ENCODE results near the gene PLCD4.

PLCD4 gene

DNA sequence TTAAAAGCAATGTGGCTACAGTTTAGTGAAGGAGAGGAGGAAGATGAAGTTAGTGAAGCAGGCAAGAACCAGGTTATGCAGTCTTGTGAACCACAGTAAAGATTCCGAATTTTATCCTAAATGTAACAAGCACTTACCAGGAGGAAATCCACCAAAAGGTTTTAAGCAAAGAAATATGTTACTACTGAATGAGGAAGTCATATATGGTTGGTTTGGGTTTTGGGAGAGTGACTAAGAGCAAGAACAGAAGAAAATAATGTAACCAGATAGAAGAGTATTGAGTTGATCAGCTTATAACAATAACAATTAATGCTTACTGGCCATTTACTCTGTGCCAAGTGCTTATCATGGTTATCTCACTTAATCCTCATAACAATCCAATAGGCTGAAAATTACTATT is 41.4 kb upstream of the PLCD4 start:
- no peaks in the 10 kb centered on the region; the same call in 1 of the 2 replicates for H4K20me1 ChIP-seq (ENCODE audit: insufficient read depth)
- peak overlapping the region; percentile 44; the same call in 1 of the 2 replicates for H3K4me2 ChIP-seq
- no peak overlapping the region for H2AFZ ChIP-seq (ENCODE audit: low read depth)
- TF ChIP-seq, protein P1, sequence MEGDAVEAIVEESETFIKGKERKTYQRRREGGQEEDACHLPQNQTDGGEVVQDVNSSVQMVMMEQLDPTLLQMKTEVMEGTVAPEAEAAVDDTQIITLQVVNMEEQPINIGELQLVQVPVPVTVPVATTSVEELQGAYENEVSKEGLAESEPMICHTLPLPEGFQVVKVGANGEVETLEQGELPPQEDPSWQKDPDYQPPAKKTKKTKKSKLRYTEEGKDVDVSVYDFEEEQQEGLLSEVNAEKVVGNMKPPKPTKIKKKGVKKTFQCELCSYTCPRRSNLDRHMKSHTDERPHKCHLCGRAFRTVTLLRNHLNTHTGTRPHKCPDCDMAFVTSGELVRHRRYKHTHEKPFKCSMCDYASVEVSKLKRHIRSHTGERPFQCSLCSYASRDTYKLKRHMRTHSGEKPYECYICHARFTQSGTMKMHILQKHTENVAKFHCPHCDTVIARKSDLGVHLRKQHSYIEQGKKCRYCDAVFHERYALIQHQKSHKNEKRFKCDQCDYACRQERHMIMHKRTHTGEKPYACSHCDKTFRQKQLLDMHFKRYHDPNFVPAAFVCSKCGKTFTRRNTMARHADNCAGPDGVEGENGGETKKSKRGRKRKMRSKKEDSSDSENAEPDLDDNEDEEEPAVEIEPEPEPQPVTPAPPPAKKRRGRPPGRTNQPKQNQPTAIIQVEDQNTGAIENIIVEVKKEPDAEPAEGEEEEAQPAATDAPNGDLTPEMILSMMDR (conservative IDR thresholded peaks at IDR 0.05; ENCODE audit: low read depth, low read length) = no peak
- peaks cover 56% of the 10 kb centered on the region for H3K79me2 ChIP-seq (ENCODE audit: insufficient read depth, low read depth)
- no peak overlapping the region for H3K4me3 ChIP-seq (IDR thresholded peaks at IDR 0.05; ENCODE audit: insufficient read depth, low read depth, low read length)
- no peak overlapping the region for H3K9ac ChIP-seq
- no peaks in the 10 kb centered on the region for H3K36me3 ChIP-seq (ENCODE audit: insufficient read depth)
- H3K4me1 ChIP-seq (ENCODE audit: low read depth, poor library complexity, severe bottlenecking) = peaks cover 26% of the 10 kb centered on the region
- H3K27me3 ChIP-seq (ENCODE audit: insufficient read depth, low read depth) = no peaks in the 10 kb centered on the region
- H3K27ac ChIP-seq = no peak overlapping the region

DNA sequence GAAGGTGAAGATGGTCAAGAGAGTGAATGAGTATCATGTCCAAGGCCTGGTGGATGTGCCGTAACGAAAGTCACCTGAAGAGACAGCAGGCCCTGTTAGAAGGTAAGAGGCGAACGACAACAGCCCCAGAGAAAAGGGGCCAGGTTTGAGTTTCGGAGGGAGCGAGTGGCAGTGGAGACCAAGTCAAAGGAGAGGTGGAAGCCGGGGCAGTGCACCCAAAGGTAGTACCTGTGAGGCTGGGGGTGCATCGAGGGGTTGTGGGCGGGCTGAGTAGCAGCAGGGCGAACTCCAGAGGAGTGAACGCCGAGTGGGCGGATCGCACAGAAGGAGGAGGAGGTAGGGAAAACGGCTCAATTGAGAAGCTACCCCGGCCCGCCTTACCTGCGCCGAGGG is 39.9 kb upstream of the PLCD4 start:
- H4K20me1 ChIP-seq (ENCODE audit: insufficient read depth) = no peaks in the 10 kb centered on the region; the same call in none of the 2 replicates
- peaks cover 71% of the 10 kb centered on the region for H3K79me2 ChIP-seq (ENCODE audit: insufficient read depth, low read depth)
- TF ChIP-seq, protein P1 (conservative IDR thresholded peaks at IDR 0.05; ENCODE audit: low read depth, low read length) = no peak
- peaks cover 5% of the 10 kb centered on the region; the same call in 1 of the 2 replicates for H3K36me3 ChIP-seq (ENCODE audit: insufficient read depth)
- peak overlapping the region; percentile 44 for H3K4me2 ChIP-seq
- H2AFZ ChIP-seq (ENCODE audit: low read depth) = peak overlapping the region; percentile 68; the same call in 1 of the 2 replicates
- H3K27ac ChIP-seq = peak overlapping the region; percentile 64; the same call in 1 of the 2 replicates
- peaks cover 41% of the 10 kb centered on the region for H3K4me1 ChIP-seq (ENCODE audit: low read depth, poor library complexity, severe bottlenecking)
- H3K4me3 ChIP-seq (IDR thresholded peaks at IDR 0.05; ENCODE audit: insufficient read depth, low read depth, low read length) = peak overlapping the region; percentile 95
- H3K9ac ChIP-seq = peak overlapping the region; percentile 99
- H3K27me3 ChIP-seq (ENCODE audit: insufficient read depth, low read depth) = no peaks in the 10 kb centered on the region

DNA sequence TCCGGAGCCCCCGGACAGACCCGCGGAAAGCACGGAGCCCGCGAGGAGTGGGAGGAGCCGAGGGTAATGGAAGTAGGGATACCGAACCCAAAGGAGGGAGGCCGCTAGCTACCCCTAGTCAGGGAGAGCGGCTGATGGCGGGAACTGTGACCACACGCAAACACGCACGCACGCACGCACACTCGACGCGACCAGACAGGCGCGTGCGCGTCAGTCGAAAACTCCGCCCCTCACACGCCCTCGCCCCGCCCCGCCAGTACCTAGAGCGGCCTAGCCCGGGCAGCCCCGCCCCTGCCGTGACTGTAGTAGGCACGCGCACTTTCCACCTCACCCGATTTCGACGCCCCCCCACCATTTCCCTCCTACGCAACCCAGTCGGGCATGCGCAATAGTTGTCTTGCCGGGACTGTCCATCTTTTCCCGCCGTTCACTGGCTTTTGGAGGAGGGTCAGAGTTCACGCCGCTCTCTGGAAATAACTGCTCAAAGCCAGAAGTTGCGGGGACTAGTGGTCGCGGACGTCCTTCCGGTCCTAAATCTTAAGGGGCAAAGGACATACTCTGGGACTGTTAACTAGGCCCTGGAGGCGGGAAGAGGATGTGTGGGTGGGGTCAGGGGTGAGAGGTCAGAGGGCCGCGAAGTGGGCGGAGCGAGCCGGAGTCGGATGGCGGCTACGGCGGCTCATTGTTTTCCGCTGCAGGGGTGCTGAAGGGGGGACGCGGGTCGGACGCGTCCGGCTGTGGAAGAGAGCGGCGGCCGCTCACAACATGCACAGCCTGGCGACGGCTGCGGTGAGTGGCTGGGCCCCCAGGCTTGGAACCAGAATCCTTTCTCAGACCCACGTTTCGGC is 39.3 kb upstream of the PLCD4 start, which contains the start of the genes CNOT9 and USP37:
Gene CNOT9, plus strand, starts transcription at position 650 of the 848 bp plus-strand sequence. Its CDS starts 116 bp downstream, at position 766.
Gene USP37, minus strand, starts transcription at position 162 of the 848 bp plus-strand sequence. CDS start 9,698 bp downstream, outside the sequence.
- Histone ChIP-seq H2AFZ (ENCODE audit: low read depth) (peak within 1 kb of the TSS; percentile 89), H3K4me2 (peak within 1 kb of the TSS; percentile 89), H3K4me3 (IDR thresholded peaks at IDR 0.05; ENCODE audit: insufficient read depth, low read depth, low read length) (peak within 1 kb of the TSS; percentile 95), H3K4me1 (ENCODE audit: low read depth, poor library complexity, severe bottlenecking) (peaks cover 47% of the 10 kb centered on the region), H3K9ac (peak within 1 kb of the TSS; percentile 99), H3K36me3 (ENCODE audit: insufficient read depth) (peaks cover 5% of the 10 kb centered on the region; the same call in 1 of the 2 replicates), H4K20me1 (ENCODE audit: insufficient read depth) (no peaks in the 10 kb centered on the region; the same call in none of the 2 replicates), H3K27ac (peak within 1 kb of the TSS; percentile 99), H3K27me3 (ENCODE audit: insufficient read depth, low read depth) (no peaks in the 10 kb centered on the region), H3K79me2 (ENCODE audit: insufficient read depth, low read depth) (peaks cover 77% of the 10 kb centered on the region)
- TF ChIP-seq, protein P1 (conservative IDR thresholded peaks at IDR 0.05; ENCODE audit: low read depth, low read length) = no peak

DNA sequence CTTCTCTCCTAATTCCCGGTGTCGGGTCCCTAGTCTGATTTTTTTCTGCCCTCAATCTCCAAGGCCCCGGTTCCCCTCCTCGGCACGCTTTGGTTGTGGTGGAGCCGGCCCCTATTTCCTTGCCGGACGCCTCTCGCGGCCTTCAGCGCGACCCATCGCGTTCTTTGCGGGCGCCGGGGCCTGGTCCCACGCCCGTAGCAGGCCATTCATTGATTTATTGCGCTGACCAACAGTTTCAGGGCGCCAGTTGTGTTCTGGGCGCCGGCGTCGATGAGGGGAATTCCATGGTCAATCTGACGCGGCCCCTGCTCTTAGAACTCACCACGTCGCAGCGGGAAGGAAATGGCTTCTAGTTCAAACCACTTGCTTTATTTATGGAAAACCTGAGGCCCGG is 38.7 kb upstream of the PLCD4 start:
- H2AFZ ChIP-seq (ENCODE audit: low read depth) = peak overlapping the region; percentile 89
- H3K27me3 ChIP-seq (ENCODE audit: insufficient read depth, low read depth) = no peaks in the 10 kb centered on the region
- H3K4me3 ChIP-seq (IDR thresholded peaks at IDR 0.05; ENCODE audit: insufficient read depth, low read depth, low read length) = peak overlapping the region; percentile 87
- H3K9ac ChIP-seq = peak overlapping the region; percentile 99
- H3K4me1 ChIP-seq (ENCODE audit: low read depth, poor library complexity, severe bottlenecking) = peaks cover 54% of the 10 kb centered on the region
- peak overlapping the region; percentile 99 for H3K27ac ChIP-seq
- no peaks in the 10 kb centered on the region; the same call in none of the 2 replicates for H4K20me1 ChIP-seq (ENCODE audit: insufficient read depth)
- H3K36me3 ChIP-seq (ENCODE audit: insufficient read depth) = peaks cover 6% of the 10 kb centered on the region; the same call in 1 of the 2 replicates
- H3K4me2 ChIP-seq = peak overlapping the region; percentile 89
- TF ChIP-seq, protein P1 (conservative IDR thresholded peaks at IDR 0.05; ENCODE audit: low read depth, low read length) = no peak
- peaks cover 83% of the 10 kb centered on the region for H3K79me2 ChIP-seq (ENCODE audit: insufficient read depth, low read depth)
